GM19023 (cell line): Measurements from ENCODE around the gene PCGF3.
"Not testable (repeated sequence)": the region's sequence is repeated elsewhere in the genome, so short reads cannot be mapped to it uniquely, and the experiment has no call there.

Experiments
- ATAC-seq: cut with Tn5 transposase; IDR thresholded peaks from one replicate; pipeline ENCODE4 v1.9.1; 2021; ENCODE audit warnings: mild to moderate bottlenecking, moderate library complexity; ENCODE audit not compliant: unreplicated experiment

Gene PCGF3

DNA sequence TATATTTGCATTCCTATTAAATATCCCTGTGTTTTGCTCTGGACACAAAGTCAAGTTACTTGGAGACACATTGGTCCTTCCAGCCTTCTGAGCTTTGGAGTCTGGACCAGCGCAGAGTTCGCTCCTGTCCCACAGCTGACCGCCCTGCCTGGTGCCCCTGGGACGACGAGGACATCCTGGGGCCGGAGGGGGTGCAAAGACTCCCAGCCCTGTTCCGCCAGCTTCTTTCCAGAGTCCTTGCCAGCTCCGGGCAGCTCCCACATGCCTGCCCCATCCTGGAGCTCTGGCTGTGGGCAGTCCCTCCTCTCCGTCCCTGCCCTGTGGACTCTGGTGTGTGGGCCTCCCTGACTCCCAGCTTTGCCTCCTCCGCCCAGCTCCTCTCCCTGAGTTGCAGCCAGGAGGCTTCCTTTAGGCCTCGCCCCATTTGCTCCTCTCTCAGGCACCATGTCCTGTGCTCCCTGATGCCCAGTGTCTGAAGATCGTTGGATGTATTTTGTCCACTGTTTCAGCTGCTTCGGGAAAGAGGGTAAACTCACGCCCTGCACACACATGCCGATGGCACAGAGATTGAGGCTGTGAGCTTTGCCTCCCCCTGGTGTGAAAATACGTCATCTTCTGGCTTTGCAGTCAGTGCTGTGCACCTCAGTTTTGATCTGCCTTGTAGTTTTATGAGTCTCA, 4.9 kb upstream of the PCGF3 start:
- ATAC-seq = no peak

GRCh38 chr4:702618-703048, 3.0 kb upstream of the PCGF3 start:
- no peak for ATAC-seq

GRCh38 chr4:703336-704197, 2.1 kb upstream of the PCGF3 start:
- ATAC-seq = no peak

GRCh38 chr4:704198-704891, 1.3 kb upstream of the PCGF3 start:
- ATAC-seq = no peak

- ATAC-seq = no peak
Observed at GRCh38 chr4:704971-705277, 708 bp upstream of the PCGF3 start.

GRCh38 chr4:706083-706633, 526 bp downstream of the PCGF3 start:
- not testable (repeated sequence) for ATAC-seq

GRCh38 chr4:706834-707598, 1.4 kb downstream of the PCGF3 start:
- no peak for ATAC-seq

- no peak for ATAC-seq
Observed at GRCh38 chr4:707929-708630, 2.4 kb downstream of the PCGF3 start.

- ATAC-seq = no peak
Observed at GRCh38 chr4:708631-708933, 3.0 kb downstream of the PCGF3 start.

DNA sequence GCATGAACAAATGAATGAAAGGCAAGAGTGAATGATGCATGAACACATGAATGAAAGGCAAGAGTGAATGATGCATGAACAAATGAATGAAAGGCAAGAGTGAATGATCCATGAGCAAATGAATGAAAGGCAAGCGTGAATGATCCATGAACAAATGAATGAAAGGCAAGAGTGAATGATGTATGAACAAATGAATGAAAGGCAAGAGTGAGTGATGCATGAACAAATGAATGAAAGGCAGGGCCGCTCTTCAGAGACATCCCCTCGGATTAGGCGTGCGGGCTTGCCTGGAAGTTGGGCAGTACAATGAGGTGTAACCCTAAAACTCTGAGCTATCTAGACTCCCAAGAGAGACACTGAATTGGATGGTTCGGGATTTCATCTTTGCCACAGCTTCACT, 3.7 kb downstream of the PCGF3 start:
- no peak for ATAC-seq

- ATAC-seq = no peak
Observed at GRCh38 chr4:710116-710515, 4.5 kb downstream of the PCGF3 start.

GRCh38 chr4:710916-711315, 5.3 kb downstream of the PCGF3 start:
- no peak for ATAC-seq

- no peak for ATAC-seq
Observed at GRCh38 chr4:712093-712492, 6.5 kb downstream of the PCGF3 start.

DNA sequence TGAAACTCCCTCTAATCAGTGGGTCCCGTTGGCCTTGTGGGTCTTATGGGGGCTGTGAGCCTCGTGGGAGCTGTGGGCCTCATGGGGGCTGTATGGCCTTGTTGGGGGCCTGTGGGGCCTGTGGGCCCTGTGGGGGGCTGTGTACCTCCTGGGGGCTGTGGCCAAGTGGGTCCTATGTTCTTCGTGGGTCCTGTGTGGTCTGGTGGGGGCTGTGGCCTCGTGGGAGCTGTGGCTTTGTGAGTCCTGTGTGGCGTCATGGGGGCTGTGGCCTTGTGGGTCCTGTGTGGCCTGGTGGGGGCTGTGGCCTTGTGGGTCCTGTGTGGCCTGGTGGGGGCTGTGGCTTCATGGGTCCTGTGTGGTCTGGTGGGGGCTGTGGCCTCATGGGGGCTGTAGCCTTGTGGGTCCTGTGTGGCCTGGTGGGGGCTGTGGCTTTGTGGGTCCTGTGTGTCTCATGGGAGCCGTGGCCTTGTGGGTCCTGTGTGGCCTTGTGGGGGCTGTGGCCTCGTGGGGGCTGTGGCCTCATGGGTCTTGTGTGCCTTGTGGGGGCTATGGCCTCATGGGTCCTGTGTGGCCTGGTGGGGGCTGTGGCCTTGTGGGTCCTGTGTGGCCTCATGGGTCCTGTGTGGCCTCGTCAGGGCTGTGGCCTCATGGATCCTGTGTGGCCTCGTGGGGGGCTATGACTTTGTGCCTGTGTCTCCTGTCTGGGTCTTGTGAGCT, 7.4 kb downstream of the PCGF3 start:
- ATAC-seq = no peak

- no peak for ATAC-seq
Observed at GRCh38 chr4:714087-714486, 8.5 kb downstream of the PCGF3 start.

DNA sequence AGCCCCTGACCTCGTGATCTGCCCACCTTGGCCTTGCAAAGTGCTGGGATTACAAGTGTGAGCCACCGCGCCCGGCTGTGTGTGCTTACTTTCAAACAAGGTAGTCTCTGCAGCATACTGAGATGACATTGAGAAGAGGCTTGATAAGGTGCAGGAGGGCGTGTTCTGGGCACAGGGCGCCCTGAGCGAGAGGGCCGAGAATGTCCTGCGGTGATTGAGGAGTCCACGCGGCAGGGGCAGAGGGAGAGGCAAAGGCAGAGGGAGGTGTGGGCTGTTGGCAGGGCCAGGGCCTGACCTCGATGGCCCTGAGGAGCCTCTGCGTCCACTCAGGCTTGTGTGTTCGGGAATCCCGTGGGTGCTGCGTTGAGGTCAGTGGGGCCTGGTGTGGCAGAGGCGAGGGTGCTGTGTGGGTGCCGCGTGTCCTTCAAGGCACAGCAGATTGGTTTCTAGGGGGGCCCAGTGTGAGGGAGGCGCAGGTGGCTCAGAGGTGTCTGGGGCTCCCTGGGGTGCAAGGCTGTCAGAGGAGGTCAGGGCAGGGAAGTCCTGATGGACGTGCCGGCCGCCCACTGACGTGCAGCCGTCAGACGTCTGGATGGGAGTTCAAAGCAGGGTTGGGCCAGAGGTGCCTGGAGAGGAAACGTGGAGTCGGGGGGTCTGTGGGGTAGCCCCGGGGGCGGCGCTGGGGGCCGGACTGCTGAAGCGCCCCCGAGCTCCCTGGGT, 12.1 kb downstream of the PCGF3 start:
- no peak for ATAC-seq

DNA sequence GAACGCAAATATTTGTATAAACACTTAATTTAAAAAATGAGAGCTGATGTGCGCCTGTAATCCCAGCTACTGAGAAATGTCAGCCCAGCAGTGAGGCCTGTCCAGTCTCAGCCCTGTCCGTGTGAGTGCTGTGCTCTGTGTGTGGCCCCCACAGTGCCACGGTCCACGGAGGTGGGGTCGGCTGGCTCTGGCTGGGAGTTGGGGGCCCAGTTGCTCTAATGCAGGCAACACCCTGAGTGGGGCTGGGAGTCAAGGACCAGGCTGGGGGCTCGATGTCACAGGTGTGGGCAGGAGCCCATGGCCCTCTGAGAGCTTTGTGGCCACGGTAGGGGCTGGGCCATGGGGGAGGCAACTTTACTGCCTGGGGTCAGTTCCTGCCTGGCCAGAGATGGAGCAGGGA, 12.8 kb downstream of the PCGF3 start:
- ATAC-seq = no peak

DNA sequence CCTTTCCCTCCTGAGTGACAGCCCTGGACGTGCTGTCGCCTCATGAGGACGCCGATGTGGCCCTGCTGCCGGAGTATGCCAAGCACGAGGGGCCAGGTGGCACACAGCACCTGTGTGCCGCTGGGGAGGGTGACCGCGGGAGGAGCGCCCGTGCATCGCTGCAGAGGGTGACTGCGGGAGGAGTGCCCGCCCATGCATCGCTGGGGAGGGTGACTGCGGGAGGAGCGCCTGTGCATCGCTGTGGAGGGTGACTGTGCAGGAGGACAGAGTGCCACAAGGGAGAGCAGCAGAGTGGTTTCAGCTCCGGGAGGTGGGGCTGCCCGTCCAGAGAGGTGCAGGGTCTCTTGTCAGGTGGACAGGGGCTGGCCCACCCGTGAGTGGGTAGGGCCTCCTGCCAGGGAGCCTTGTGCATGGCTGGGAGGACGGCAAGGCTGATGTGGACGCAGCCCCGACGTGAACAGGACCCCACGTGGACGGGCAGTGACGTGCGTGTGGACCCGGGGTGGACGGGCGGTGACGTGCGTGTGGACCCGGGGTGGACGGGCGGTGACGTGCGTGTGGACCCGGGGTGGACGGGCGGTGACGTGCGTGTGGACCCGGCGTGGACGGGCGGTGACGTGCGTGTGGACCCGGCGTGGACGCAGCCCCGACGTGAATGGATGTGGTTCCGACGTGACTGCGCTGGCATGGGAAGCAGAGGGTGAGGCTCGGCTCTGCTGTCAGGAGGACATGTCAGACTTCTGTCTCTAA, 14.7 kb downstream of the PCGF3 start:
- ATAC-seq = no peak
